Esophagus (tissue), 2 donors: ENCODE results near the gene SMKR1. TPM values are rescaled to one million over a fixed set of nuclear protein-coding genes. Genes with fewer than 3 reads are reported as not detected.

Experiments used
- H3K27ac ChIP-seq, 2 donors: one replicate each; pipeline ENCODE4 v1.5.1; 2013; ENCODE audit warnings: low read depth in 2 of 2, mild to moderate bottlenecking in 2 of 2, inconsistent platforms in 1 of 2, low read length in 1 of 2, moderate library complexity in 1 of 2
- H3K27me3 ChIP-seq, 2 donors: one replicate each; pipeline ENCODE4 v1.6.1; 2013; ENCODE audit warnings: low read length in 2 of 2, control low read depth in 1 of 2, mild to moderate bottlenecking in 1 of 2; ENCODE audit not compliant: insufficient read depth in 2 of 2, control insufficient read depth in 1 of 2
- H3K36me3 ChIP-seq, 2 donors: one replicate each; pipeline ENCODE4 v1.6.1; 2013; ENCODE audit warnings: low read length in 1 of 2; ENCODE audit not compliant: control insufficient read depth in 2 of 2, insufficient read depth in 2 of 2
- H3K4me1 ChIP-seq, 2 donors: one replicate each; pipeline ENCODE4 v1.6.1; 2013; ENCODE audit warnings: low read length in 1 of 2; ENCODE audit not compliant: control insufficient read depth in 2 of 2, insufficient read depth in 2 of 2
- H3K4me3 ChIP-seq, 2 donors: one replicate each; pipeline ENCODE4 v1.5.1; 2013; ENCODE audit warnings: low read length in 2 of 2, mild to moderate bottlenecking in 2 of 2, low read depth in 1 of 2, moderate library complexity in 1 of 2
- H3K9me3 ChIP-seq, 2 donors: one replicate each; pipeline ENCODE4 v1.6.1; 2013; ENCODE audit warnings: mild to moderate bottlenecking in 2 of 2, low read depth in 1 of 2, low read length in 1 of 2, moderate library complexity in 1 of 2; ENCODE audit not compliant: control insufficient read depth in 2 of 2, insufficient read depth in 1 of 2
- WGBS, 2 donors: extraction: QIAGEN DNeasy Blood & Tissue Kit; methylation state at CpG; one replicate each; pipeline ENCODE4 v1.1.7; 2013; 5-methylcytosine and 5-hydroxymethylcytosine counted together
- polyA plus RNA-seq, 2 donors: library from polyadenylated mRNA; stranded (reverse); fragments of 200-250 nt; gene quantifications; one replicate each; pipeline ENCODE4 v1.2.3, GENCODE V29; 2013
- donor health status: healthy with polysubstance abuse.
- donor health status: Bipolar disorder and iron deficiency.

SMKR1 gene
- polyA plus RNA-seq, 2 donors, result 0.63 to 0.96 TPM

DNA sequence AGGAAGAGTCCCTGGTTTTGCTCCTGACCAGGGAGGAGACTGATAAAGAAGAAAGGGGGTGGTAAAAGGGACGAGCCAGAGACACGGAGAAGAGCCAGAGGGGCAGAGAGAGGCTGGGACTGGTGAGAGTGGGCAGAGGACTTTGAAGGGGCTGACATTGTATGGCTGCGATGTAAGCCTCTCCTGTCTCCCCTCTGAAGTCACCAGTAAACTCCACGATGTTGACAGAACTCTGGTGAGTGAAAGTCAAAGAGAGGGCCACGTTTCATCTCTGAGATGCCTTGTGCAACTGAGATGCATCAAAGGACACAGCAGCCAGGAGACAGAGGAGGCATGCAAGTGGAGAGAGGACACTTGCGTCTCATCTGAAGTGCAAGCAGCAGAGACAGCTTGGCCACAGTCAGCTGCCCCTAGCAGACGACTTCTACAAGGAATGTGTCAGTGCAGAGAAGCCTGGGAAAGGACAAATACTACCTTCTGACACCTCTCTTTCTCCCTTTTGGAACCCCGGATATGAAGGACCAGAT lies 54.3 kb downstream of the SMKR1 start:
- Histone ChIP-seq H3K27ac (no peak overlapping the region), H3K36me3 (no peaks in the 10 kb centered on the region), H3K9me3 (no peaks in the 10 kb centered on the region), H3K27me3 (no peaks in the 10 kb centered on the region), H3K4me1 (no peaks in the 10 kb centered on the region), H3K4me3 (no peak overlapping the region)
- 54 to 57% methylated on average over 8 of the region's 8 CpGs for WGBS, 2 donors

DNA sequence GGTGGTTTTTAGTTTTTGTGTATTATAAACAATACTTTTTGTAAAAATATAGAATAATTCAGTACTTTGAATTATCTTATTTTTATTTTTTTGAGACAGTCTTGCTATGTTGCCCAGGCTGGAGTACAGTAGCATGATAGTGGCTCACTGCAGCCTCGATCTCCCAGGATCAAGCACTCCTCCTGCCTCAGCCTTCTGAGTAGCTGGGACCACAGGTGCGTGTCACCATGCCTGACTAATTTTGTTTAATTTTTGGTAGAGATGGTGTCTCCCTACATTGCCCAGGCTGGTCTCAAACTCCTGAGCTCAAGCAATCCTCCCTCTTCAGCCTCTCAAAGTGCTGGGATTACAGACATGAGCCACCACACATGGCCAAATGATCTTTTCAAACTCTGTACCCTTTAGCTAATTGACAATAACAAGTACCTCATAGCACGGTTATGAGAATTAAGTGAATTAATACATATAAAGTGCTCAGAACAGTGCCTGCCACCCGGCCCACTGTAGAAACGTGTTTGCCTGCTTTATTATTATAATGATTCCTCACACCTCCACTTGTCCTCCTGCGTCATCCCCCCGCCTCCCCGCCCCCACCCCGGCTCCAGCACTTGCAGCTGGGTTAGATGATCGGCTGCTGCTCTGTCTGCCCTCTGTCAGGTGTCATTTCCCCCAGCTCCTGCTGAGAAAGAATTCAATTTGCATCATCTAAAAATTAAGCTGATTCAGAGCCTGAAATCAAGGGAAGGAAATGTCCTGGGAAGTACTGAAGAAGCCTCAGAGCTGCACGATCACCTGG lies 55.6 kb downstream of the SMKR1 start:
- H3K9me3 ChIP-seq, result no peaks in the 10 kb centered on the region
- H3K27me3 ChIP-seq, result no peaks in the 10 kb centered on the region
- H3K4me3 ChIP-seq, result no peak overlapping the region
- H3K27ac ChIP-seq, result no peak overlapping the region
- H3K4me1 ChIP-seq, result no peaks in the 10 kb centered on the region
- H3K36me3 ChIP-seq, result no peaks in the 10 kb centered on the region
- 55 to 57% methylated on average over 11 of the region's 11 CpGs for WGBS, 2 donors

DNA sequence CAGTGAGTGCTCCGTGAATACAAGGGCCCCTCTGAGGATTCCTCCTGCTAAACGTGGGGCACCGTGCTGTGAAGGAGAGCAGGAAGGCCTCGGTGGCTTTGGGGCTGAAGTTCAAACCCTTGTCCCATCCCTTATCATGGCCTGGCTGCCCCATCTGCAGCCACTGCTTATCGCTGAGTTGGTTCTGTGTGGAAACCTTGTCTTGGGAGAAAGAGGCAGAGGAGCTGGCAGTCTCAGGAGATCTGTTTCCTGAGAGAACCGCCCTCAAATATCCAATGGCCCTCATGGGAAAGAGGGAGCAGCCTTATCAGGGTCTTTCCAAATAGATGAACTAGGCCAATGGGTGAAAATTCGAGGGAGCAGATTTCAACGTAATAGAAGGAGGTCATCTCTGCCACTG lies 57.2 kb downstream of the SMKR1 start:
- Histone ChIP-seq H3K27me3 (no peaks in the 10 kb centered on the region), H3K27ac (no peak overlapping the region), H3K4me1 (no peaks in the 10 kb centered on the region), H3K4me3 (no peak overlapping the region), H3K36me3 (no peaks in the 10 kb centered on the region), H3K9me3 (no peaks in the 10 kb centered on the region)
- WGBS, 2 donors, result 69 to 74% methylated on average over 8 of the region's 8 CpGs

DNA sequence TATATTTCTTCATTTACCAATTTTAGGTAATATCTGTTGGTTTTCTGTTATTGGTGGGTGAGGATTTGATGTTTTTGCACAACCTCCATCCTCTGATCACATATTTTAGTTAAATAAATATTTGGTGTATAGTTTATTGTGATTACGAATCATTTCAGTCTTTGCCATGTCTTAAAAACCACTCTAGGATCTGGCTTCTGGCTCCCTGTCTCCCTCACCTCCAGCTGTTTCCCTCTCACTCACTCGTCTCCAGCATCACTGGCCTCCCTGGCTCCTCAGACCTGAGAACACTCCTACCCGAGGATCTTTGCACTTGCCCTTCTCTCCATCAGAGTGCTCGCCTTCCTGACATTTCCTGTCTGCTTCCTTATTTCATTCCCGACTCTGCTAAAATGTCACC lies 58.5 kb downstream of the SMKR1 start:
- no peak overlapping the region for H3K27ac ChIP-seq
- H3K27me3 ChIP-seq, result no peaks in the 10 kb centered on the region
- no peak overlapping the region for H3K4me3 ChIP-seq
- H3K36me3 ChIP-seq, result no peaks in the 10 kb centered on the region
- no peaks in the 10 kb centered on the region for H3K9me3 ChIP-seq
- H3K4me1 ChIP-seq, result no peaks in the 10 kb centered on the region
- 57 to 62% methylated on average over 5 of the region's 5 CpGs for WGBS, 2 donors

DNA sequence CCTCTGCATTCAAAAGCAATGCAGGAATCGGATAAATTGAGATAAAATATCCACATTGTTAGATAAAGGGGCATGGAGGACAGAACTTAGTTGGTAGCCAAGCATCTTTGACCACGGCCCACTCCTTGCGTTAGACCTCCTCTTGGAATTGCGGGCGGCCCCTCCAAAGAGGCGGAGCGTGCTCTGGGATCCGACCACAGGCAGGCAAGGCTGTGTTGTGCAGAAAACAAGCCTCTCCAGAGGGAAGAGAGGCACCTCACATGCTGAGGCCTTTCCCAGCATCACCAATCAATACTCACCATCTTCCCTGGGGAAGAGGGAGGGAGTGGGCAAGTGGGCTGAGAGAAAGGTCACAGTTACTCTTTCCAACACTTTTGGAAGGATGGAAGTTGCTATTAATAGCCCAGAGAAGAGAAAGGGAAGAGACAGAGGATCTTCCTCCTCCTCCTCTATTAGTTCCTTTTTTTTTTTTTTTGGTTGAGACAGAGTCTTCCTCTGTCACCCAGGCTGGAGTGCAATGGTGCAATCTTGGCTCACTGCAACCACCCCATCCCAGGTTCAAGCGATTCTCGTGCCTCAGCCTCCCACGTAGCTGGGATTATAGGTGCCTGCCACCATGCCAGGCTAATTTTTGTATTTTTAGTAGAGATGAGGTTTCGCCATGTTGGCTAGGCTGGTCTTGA lies 59.5 kb downstream of the SMKR1 start:
- no peak overlapping the region for H3K4me3 ChIP-seq
- no peak overlapping the region for H3K27ac ChIP-seq
- H3K27me3 ChIP-seq, result no peaks in the 10 kb centered on the region
- no peaks in the 10 kb centered on the region for H3K36me3 ChIP-seq
- H3K9me3 ChIP-seq, result no peaks in the 10 kb centered on the region
- H3K4me1 ChIP-seq, result no peaks in the 10 kb centered on the region
- WGBS, 2 donors, result 70 to 78% methylated on average over 12 of the region's 12 CpGs

Other genes starting within 250 kb of the SMKR1 start
- 1 to 10 TPM in 1 of 2 donors, under 1 TPM in 1; 0.78 to 1.0 TPM for gene STRIP2, start 68.1 kb upstream of the SMKR1 start, polyA plus RNA-seq
- gene NRF1, start 109.2 kb downstream of the SMKR1 start, polyA plus RNA-seq, result 1 to 10 TPM; 4.7 to 5.7 TPM